Hepatocyte (in vitro differentiated cells): ENCODE results near the gene TMCC3. TPM values are rescaled to one million over a fixed set of nuclear protein-coding genes. Genes with fewer than 3 reads are reported as not detected.

Experiments used
- DNase-seq: peaks from one replicate; pipeline ENCODE4 v3.0.0-alpha.2; 2016; ENCODE audit warnings: low spot score
- H2AFZ ChIP-seq: fragments of 200-600 bp; sonication (generic); 2 replicates; pipeline ENCODE4 v1.6.0; 2016; ENCODE audit warnings: antibody characterized with exemption, mild to moderate bottlenecking
- H3K27ac ChIP-seq: fragments of 200-600 bp; sonication (generic); 2 replicates; pipeline ENCODE4 v1.5.1; 2016; ENCODE audit warnings: mild to moderate bottlenecking
- H3K27me3 ChIP-seq: fragments of 200-600 bp; sonication (generic); 2 replicates; pipeline ENCODE4 v1.6.1; 2016
- H3K36me3 ChIP-seq: fragments of 200-600 bp; sonication (generic); replicated peaks from 2 replicates; pipeline ENCODE4 v1.5.1; 2016; ENCODE audit warnings: low read depth; ENCODE audit not compliant: insufficient read depth
- H3K4me1 ChIP-seq: fragments of 200-600 bp; sonication (generic); 2 replicates; pipeline ENCODE4 v1.5.1; 2016; ENCODE audit warnings: mild to moderate bottlenecking, moderate library complexity; ENCODE audit not compliant: insufficient read depth
- H3K4me2 ChIP-seq: fragments of 200-600 bp; sonication (generic); 2 replicates; pipeline ENCODE4 v1.6.0; 2016
- H3K4me3 ChIP-seq: fragments of 200-600 bp; sonication (generic); 2 replicates; pipeline ENCODE4 v1.5.1; 2016; ENCODE audit warnings: mild to moderate bottlenecking
- H3K79me2 ChIP-seq: fragments of 200-600 bp; sonication (generic); 2 replicates; pipeline ENCODE4 v1.6.0; 2017; ENCODE audit warnings: mild to moderate bottlenecking
- H3K9me2 ChIP-seq: fragments of 200-600 bp; sonication (generic); replicated peaks from 2 replicates; pipeline ENCODE4 v1.6.0; 2017; ENCODE audit warnings: mild to moderate bottlenecking; ENCODE audit not compliant: insufficient read depth
- H3K9me3 ChIP-seq: fragments of 200-600 bp; sonication (generic); 2 replicates; pipeline ENCODE4 v1.5.1; 2016; ENCODE audit warnings: low read depth, mild to moderate bottlenecking
- H4K20me1 ChIP-seq: fragments of 200-600 bp; sonication (generic); 2 replicates; pipeline ENCODE4 v1.6.0; 2016; ENCODE audit warnings: mild to moderate bottlenecking; ENCODE audit not compliant: insufficient read depth, poor library complexity, severe bottlenecking
- EZH2 ChIP-seq: fragments of 200-600 bp; sonication (generic); IDR thresholded peaks from 2 replicates; pipeline ENCODE4 v1.6.1; 2016; ENCODE audit warnings: antibody characterized with exemption, mild to moderate bottlenecking, borderline replicate concordance
- EZH2phosphoT487 ChIP-seq: fragments of 200-600 bp; sonication (generic); IDR thresholded peaks from one replicate; pipeline ENCODE4 v1.6.1; 2018; ENCODE audit warnings: antibody characterized with exemption, mild to moderate bottlenecking, low read depth, moderate library complexity; ENCODE audit not compliant: unreplicated experiment, severe bottlenecking
- WGBS: methylation state at CpG from one replicate; pipeline ENCODE4 v1.1.6; 2016; ENCODE audit warnings: low lambda C conversion rate; ENCODE audit errors: missing lambda C conversion rate; 5-methylcytosine and 5-hydroxymethylcytosine counted together
- polyA plus RNA-seq: library from polyadenylated mRNA; unstranded; fragments of >200 nt; fragmentation: Nextera tagmentation; extraction: Ambion mirVana; gene quantifications from 2 replicates; pipeline ENCODE4 v1.2.1, GENCODE V29; 2016
- total RNA-seq: library from RNA; depleted of rRNA; stranded (reverse); fragments of >200 nt; gene quantifications from 2 replicates; pipeline ENCODE4 v1.2.3, GENCODE V29; 2014
- TF ChIP-seq, protein P1 (sequence below): fragments of 200-600 bp; sonication (generic); IDR thresholded peaks from 2 replicates; pipeline ENCODE4 v1.5.1; 2016; ENCODE audit warnings: antibody characterized with exemption, mild to moderate bottlenecking; ENCODE audit not compliant: poor library complexity

Gene TMCC3, protein sequence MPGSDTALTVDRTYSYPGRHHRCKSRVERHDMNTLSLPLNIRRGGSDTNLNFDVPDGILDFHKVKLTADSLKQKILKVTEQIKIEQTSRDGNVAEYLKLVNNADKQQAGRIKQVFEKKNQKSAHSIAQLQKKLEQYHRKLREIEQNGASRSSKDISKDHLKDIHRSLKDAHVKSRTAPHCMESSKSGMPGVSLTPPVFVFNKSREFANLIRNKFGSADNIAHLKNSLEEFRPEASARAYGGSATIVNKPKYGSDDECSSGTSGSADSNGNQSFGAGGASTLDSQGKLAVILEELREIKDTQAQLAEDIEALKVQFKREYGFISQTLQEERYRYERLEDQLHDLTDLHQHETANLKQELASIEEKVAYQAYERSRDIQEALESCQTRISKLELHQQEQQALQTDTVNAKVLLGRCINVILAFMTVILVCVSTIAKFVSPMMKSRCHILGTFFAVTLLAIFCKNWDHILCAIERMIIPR
- total RNA-seq (4.5 and 7.8 TPM in 2 replicates), polyA plus RNA-seq (4.0 and 5.7 TPM in 2 replicates)

GRCh38 chr12:94650143-94651056, at the start of gene TMCC3:
Gene TMCC3 (minus strand): TSS chr12:94650557. CDS start chr12:94650430, 127 bp downstream.
- 8% methylated on average over 18 of the region's 82 CpGs for WGBS
- Histone ChIP-seq H3K9me3 (no peaks in the 10 kb centered on the region), H3K4me1 (no peaks in the 10 kb centered on the region), H3K27ac (peak within 1 kb of the TSS; percentile 46), H2AFZ (peak within 1 kb of the TSS; percentile 89), H3K4me2 (peak within 1 kb of the TSS; percentile 84), H4K20me1 (no peaks in the 10 kb centered on the region), H3K79me2 (peaks cover 15% of the 10 kb centered on the region), H3K27me3 (no peaks in the 10 kb centered on the region), H3K9me2 (no peaks in the 10 kb centered on the region), H3K4me3 (peak within 1 kb of the TSS; percentile 98), H3K36me3 (no peaks in the 10 kb centered on the region)
- DNase-seq: peak; percentile 77
- TF ChIP-seq EZH2: no peak
- TF ChIP-seq EZH2phosphoT487: no peak
- TF ChIP-seq, protein P1, sequence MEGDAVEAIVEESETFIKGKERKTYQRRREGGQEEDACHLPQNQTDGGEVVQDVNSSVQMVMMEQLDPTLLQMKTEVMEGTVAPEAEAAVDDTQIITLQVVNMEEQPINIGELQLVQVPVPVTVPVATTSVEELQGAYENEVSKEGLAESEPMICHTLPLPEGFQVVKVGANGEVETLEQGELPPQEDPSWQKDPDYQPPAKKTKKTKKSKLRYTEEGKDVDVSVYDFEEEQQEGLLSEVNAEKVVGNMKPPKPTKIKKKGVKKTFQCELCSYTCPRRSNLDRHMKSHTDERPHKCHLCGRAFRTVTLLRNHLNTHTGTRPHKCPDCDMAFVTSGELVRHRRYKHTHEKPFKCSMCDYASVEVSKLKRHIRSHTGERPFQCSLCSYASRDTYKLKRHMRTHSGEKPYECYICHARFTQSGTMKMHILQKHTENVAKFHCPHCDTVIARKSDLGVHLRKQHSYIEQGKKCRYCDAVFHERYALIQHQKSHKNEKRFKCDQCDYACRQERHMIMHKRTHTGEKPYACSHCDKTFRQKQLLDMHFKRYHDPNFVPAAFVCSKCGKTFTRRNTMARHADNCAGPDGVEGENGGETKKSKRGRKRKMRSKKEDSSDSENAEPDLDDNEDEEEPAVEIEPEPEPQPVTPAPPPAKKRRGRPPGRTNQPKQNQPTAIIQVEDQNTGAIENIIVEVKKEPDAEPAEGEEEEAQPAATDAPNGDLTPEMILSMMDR: no peak

DNA sequence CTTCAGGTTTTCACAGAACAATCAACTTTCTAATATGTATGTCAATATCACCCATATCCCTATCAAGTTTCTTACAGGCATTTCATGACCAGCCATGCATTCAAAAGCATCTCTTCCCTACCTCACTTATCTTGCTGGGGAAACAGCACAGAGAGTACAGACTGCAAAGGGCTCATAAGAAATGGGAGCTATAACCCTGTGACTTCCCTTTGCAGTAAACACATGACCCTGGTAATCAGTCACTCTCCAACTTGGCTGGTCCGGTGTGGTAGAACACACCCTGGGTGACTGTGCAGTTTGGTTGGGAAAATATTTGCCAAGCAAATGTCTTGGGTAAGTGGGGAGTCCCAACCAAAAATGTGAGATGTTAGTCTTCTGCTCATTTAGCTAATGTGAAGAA, 49.4 kb upstream of the TMCC3 start:
- Histone ChIP-seq H2AFZ (no peak overlapping the region), H3K79me2 (no peaks in the 10 kb centered on the region), H3K4me1 (peaks cover 12% of the 10 kb centered on the region), H3K36me3 (no peaks in the 10 kb centered on the region), H3K9me3 (no peaks in the 10 kb centered on the region), H3K4me3 (no peak overlapping the region), H3K9me2 (no peaks in the 10 kb centered on the region), H3K4me2 (no peak overlapping the region), H4K20me1 (no peaks in the 10 kb centered on the region), H3K27ac (no peak overlapping the region), H3K27me3 (no peaks in the 10 kb centered on the region)
- TF ChIP-seq, protein P1: no peak
- TF ChIP-seq EZH2 (no peak), EZH2phosphoT487 (no peak)
- DNase-seq: no peak
- 60% methylated on average over 1 of the region's 1 CpG for WGBS

- Histone ChIP-seq H3K27ac (no peak overlapping the region), H3K4me1 (peaks cover 1% of the 10 kb centered on the region), H3K36me3 (no peaks in the 10 kb centered on the region), H3K9me2 (no peaks in the 10 kb centered on the region), H4K20me1 (no peaks in the 10 kb centered on the region), H3K4me2 (no peak overlapping the region), H2AFZ (no peak overlapping the region), H3K4me3 (no peak overlapping the region), H3K9me3 (no peaks in the 10 kb centered on the region), H3K27me3 (no peaks in the 10 kb centered on the region), H3K79me2 (no peaks in the 10 kb centered on the region)
- WGBS: 94% methylated on average over 3 of the region's 3 CpGs
- TF ChIP-seq, protein P1: no peak
- TF ChIP-seq EZH2phosphoT487: no peak
- no peak for TF ChIP-seq EZH2
- no peak for DNase-seq
These were observed 48.2 kb upstream of the TMCC3 start for GRCh38 chr12:94698578-94698977.
